HCT116 (cell line): ENCODE data around the gene HPCAL1. TPM values are rescaled to one million over a fixed set of nuclear protein-coding genes. Genes with fewer than 3 reads are reported as not detected.

Source experiments
- ATAC-seq: fragments of 200-7000 bp; cut with Tn5 transposase; 2 replicates; pipeline ENCODE4 v1.9.1; 2020; ENCODE audit warnings: mild to moderate bottlenecking, moderate library complexity
- BruUV-seq: library from RNA; stranded (reverse); fragments of 400-500 nt; replicated peaks from 2 replicates; lab custom pipeline; 2021; lab: Mats Ljungman, UMichigan
- CTCF ChIA-PET: fragments of 300-600 bp; sonication (Branson Sonifier 250); formaldehyde crosslinking; loops from one replicate; lab custom pipeline; 2021; ENCODE audit warnings: antibody characterized with exemption; lab: Charles Lee
- POLR2A ChIA-PET: fragments of 300-600, 350-600 bp; sonication (Branson Sonifier 250); formaldehyde crosslinking; loops from one replicate; lab custom pipeline; 2021; ENCODE audit warnings: antibody characterized with exemption; lab: Charles Lee
- RAD21 ChIA-PET, 2 experiments: fragments of 300-600 bp; sonication (Branson Sonifier 250); formaldehyde crosslinking; loops; one replicate each; lab custom pipeline; 2023; ENCODE audit warnings: low total read pairs in 2 of 2; ENCODE audit not compliant: uncharacterized antibody in 2 of 2, unreplicated experiment in 2 of 2, low non-redundant PET in 1 of 2; lab: Charles Lee
- DNase-seq: peaks from one replicate; pipeline ENCODE4 v3.0.0-alpha.2; 2010; ENCODE audit warnings: low read depth, low spot score
- H2AFZ ChIP-seq: fragments of 200-600 bp; shearing (Covaris generic), sonication (generic); 2 replicates; pipeline ENCODE4 v1.6.1; 2017; ENCODE audit warnings: low read depth, mixed run types, mixed read lengths, antibody characterized with exemption, low read length; ENCODE audit not compliant: poor library complexity, severe bottlenecking
- H3K27ac ChIP-seq: 2 replicates; pipeline ENCODE4 v1.5.1; 2012; ENCODE audit warnings: low read depth, low read length
- H3K27me3 ChIP-seq: fragments of 200-600 bp; sonication (generic); 2 replicates; pipeline ENCODE4 v1.6.1; 2016; ENCODE audit warnings: mixed run types, low read length, mixed read lengths; ENCODE audit not compliant: insufficient read depth
- H3K36me3 ChIP-seq, 2 experiments: fragments of 200-500 bp in 1 of 2; fragments of 200-600 bp in 1 of 2; sonication (Bioruptor generic) in 1 of 2; sonication (generic) in 1 of 2; 2 replicates each; pipeline versions ENCODE4 v1.5.1 to v1.6.1; 2014 to 2016; ENCODE audit warnings: low read length in 2 of 2, inconsistent platforms in 1 of 2, mixed read lengths in 1 of 2, mixed run types in 1 of 2; ENCODE audit not compliant: insufficient read depth in 2 of 2, control insufficient read depth in 1 of 2
- H3K4me1 ChIP-seq, 2 experiments: fragments of 200-600 bp in 1 of 2; sonication (generic) in 1 of 2; 2 replicates each; pipeline versions ENCODE4 v1.5.1 to v1.6.1; 2012 to 2017; ENCODE audit warnings: low read length in 2 of 2, inconsistent platforms in 1 of 2, mild to moderate bottlenecking in 1 of 2, mixed read lengths in 1 of 2, mixed run types in 1 of 2, moderate library complexity in 1 of 2; ENCODE audit not compliant: insufficient read depth in 2 of 2, control insufficient read depth in 1 of 2
- H3K4me2 ChIP-seq: fragments of 200-600 bp; sonication (generic); 2 replicates; pipeline ENCODE4 v1.6.1; 2017; ENCODE audit warnings: mixed run types, low read length, mixed read lengths
- H3K4me3 ChIP-seq, 2 experiments: fragments of 200-600 bp in 1 of 2; sonication (generic) in 1 of 2; replicated peaks in 1 of 2; 2 replicates each; pipeline ENCODE4 v1.5.1; 2011 to 2016; ENCODE audit warnings: low read length in 2 of 2, control low read depth in 1 of 2, low read depth in 1 of 2, mild to moderate bottlenecking in 1 of 2, mixed read lengths in 1 of 2, mixed run types in 1 of 2
- H3K79me2 ChIP-seq: fragments of 200-600 bp; sonication (generic); 2 replicates; pipeline ENCODE4 v1.6.1; 2017; ENCODE audit warnings: mild to moderate bottlenecking, mixed run types, low read length, moderate library complexity, mixed read lengths; ENCODE audit not compliant: insufficient read depth
- H3K9ac ChIP-seq: fragments of 200-600 bp; sonication (generic); 2 replicates; pipeline ENCODE4 v1.6.1; 2016; ENCODE audit warnings: low read length, mixed read lengths
- H3K9me2 ChIP-seq: fragments of 200-600 bp; sonication (generic), shearing (Covaris generic); 2 replicates; pipeline ENCODE4 v1.6.1; 2017; ENCODE audit warnings: mixed run types, mild to moderate bottlenecking, moderate library complexity; ENCODE audit not compliant: insufficient read depth
- H3K9me3 ChIP-seq, 2 experiments: fragments of 200-500 bp in 1 of 2; fragments of 200-600 bp in 1 of 2; sonication (Bioruptor generic) in 1 of 2; sonication (generic) in 1 of 2; 2 replicates each; pipeline ENCODE4 v1.6.1; 2014 to 2017; ENCODE audit warnings: low read length in 2 of 2, mixed read lengths in 2 of 2, inconsistent platforms in 1 of 2, low read depth in 1 of 2, mild to moderate bottlenecking in 1 of 2, mixed run types in 1 of 2, moderate library complexity in 1 of 2; ENCODE audit not compliant: control insufficient read depth in 1 of 2, insufficient read depth in 1 of 2
- H4K20me1 ChIP-seq: fragments of 200-600 bp; sonication (generic), shearing (Covaris generic); 2 replicates; pipeline ENCODE4 v1.6.1; 2017; ENCODE audit warnings: mixed run types, mild to moderate bottlenecking, moderate library complexity; ENCODE audit not compliant: insufficient read depth
- CBX3 ChIP-seq: IDR thresholded peaks from 2 replicates; pipeline ENCODE4 v1.6.1; 2012; ENCODE audit warnings: low read depth
- CEBPB ChIP-seq: IDR thresholded peaks from 2 replicates; pipeline ENCODE4 v1.6.1; 2012; ENCODE audit warnings: low read depth
- EGR1 ChIP-seq: IDR thresholded peaks from 2 replicates; pipeline ENCODE4 v1.6.1; 2012; ENCODE audit warnings: low read depth
- ELF1 ChIP-seq: IDR thresholded peaks from 2 replicates; pipeline ENCODE4 v1.6.1; 2012; ENCODE audit warnings: low read depth, borderline replicate concordance
- EZH2 ChIP-seq: fragments of 200-600 bp; sonication (generic); IDR thresholded peaks from 2 replicates; pipeline ENCODE4 v1.6.1; 2017; ENCODE audit warnings: antibody characterized with exemption, mixed run types
- REST ChIP-seq: IDR thresholded peaks from 2 replicates; pipeline ENCODE4 v1.6.1; 2012; ENCODE audit warnings: low read depth
- TCF7L2 ChIP-seq: IDR thresholded peaks from 2 replicates; pipeline ENCODE4 v1.7.0; 2011; ENCODE audit warnings: borderline replicate concordance, inconsistent platforms; ENCODE audit not compliant: insufficient read depth, insufficient read length; ENCODE audit errors: extremely low read depth
- intact Hi-C: fragments of 100-400 bp; cut with micrococcal nuclease; formaldehyde crosslinking; loops from 2 replicates; pipeline ENCODE4 v1.10.0; 2022
- total RNA-seq: library from RNA; stranded (reverse); gene quantifications from one replicate; pipeline ENCODE4 v1.2.1, GENCODE V29; 2021; ENCODE audit not compliant: unreplicated experiment

Gene HPCAL1
- total RNA-seq, 1 experiment from 2014 or later, result 111 TPM

- Histone ChIP-seq H3K4me1 (no peaks in the 10 kb centered on the region), H4K20me1 (no peaks in the 10 kb centered on the region), H3K79me2 (no peaks in the 10 kb centered on the region), H3K9me2 (no peaks in the 10 kb centered on the region), H3K27ac (no peak overlapping the region), H3K4me2 (no peak overlapping the region), H2AFZ (no peak overlapping the region), H3K27me3 (no peaks in the 10 kb centered on the region), H3K4me3 (no peak overlapping the region), H3K9me3 (no peaks in the 10 kb centered on the region), H3K9ac (no peak overlapping the region), H3K36me3 (peaks cover 5 to 14% of the 10 kb centered on the region in 2 experiments; a peak in 2 of 4 replicates)
- intact Hi-C loops, result no loop called here
- CTCF ChIA-PET, result interaction anchor here (1.3 to 2.1 kb wide), 2 partner anchors 17 to 353 kb away, joined by 3 to 7 read pairs; no protein-coding TSS in a partner anchor
- POLR2A ChIA-PET, result no interaction called here
- ATAC-seq, result no peak
- TF ChIP-seq TCF7L2, result no peak
- TF ChIP-seq EZH2, result no peak
- TF ChIP-seq ELF1, result no peak
- no peak for TF ChIP-seq CEBPB
- TF ChIP-seq EGR1, result no peak
- BruUV-seq, result no TSS peak
- RAD21 ChIA-PET, result no interaction called here
- DNase-seq, result no peak
Observed at GRCh38 chr2:10425699-10426098, 123.0 kb downstream of the HPCAL1 start.

- Histone ChIP-seq H3K27me3 (no peaks in the 10 kb centered on the region), H3K9me3 (no peaks in the 10 kb centered on the region), H3K79me2 (no peaks in the 10 kb centered on the region), H3K27ac (no peak overlapping the region), H3K4me1 (peaks cover 0 to 7% of the 10 kb centered on the region in 2 experiments; a peak in 3 of 4 replicates), H3K9ac (no peak overlapping the region), H3K9me2 (no peaks in the 10 kb centered on the region), H3K4me2 (no peak overlapping the region), H3K4me3 (no peak overlapping the region), H4K20me1 (no peaks in the 10 kb centered on the region), H3K36me3 (peaks cover 3 to 13% of the 10 kb centered on the region in 2 experiments; a peak in 2 of 4 replicates), H2AFZ (no peak overlapping the region)
- TSS peak; percentile 74 for BruUV-seq
- intact Hi-C loops, result no loop called here
- RAD21 ChIA-PET, result no interaction called here
- POLR2A ChIA-PET, result no interaction called here
- no peak for ATAC-seq
- CTCF ChIA-PET, result interaction anchor here (1.3 to 2.1 kb wide), 2 partner anchors 18 to 355 kb away, joined by 3 to 7 read pairs; no protein-coding TSS in a partner anchor
- TF ChIP-seq CBX3 (no peak), REST (no peak)
- DNase-seq, result no peak
Observed at GRCh38 chr2:10426726-10427617, 124.3 kb downstream of the HPCAL1 start.
